Keratinocyte (primary cell): ENCODE data around the gene PKNOX2. TPM values are rescaled to one million over a fixed set of nuclear protein-coding genes. Genes with fewer than 3 reads are reported as not detected.

Experiments used
- DNase-seq: peaks from one replicate; pipeline ENCODE4 v3.0.0-alpha.2; 2011; ENCODE audit warnings: low read depth, missing footprints, low spot score
- FAIRE-seq: peaks from 2 replicates; lab custom pipeline; 2011; peaks lifted over from hg19 to GRCh38; lab: Jason Lieb, UNC
- H2AFZ ChIP-seq: 2 replicates; pipeline ENCODE4 v1.6.0; 2012; ENCODE audit warnings: low read length, control low read depth, inconsistent platforms; ENCODE audit not compliant: control insufficient read depth
- H3K27ac ChIP-seq: 2 replicates; pipeline ENCODE4 v1.5.1; 2011; ENCODE audit warnings: low read length; ENCODE audit not compliant: control insufficient read depth, insufficient read depth
- H3K27me3 ChIP-seq: 3 replicates; pipeline ENCODE4 v1.6.0; 2011; ENCODE audit warnings: low read length; ENCODE audit not compliant: control insufficient read depth, insufficient read depth; ENCODE audit errors: extremely low read depth
- H3K36me3 ChIP-seq, 2 experiments: 2 replicates in 1 of 2; 3 replicates in 1 of 2; pipeline ENCODE4 v1.5.1; 2011; ENCODE audit warnings: low read length in 2 of 2, mild to moderate bottlenecking in 1 of 2; ENCODE audit not compliant: control insufficient read depth in 2 of 2, insufficient read depth in 2 of 2; ENCODE audit errors: extremely low read depth in 1 of 2
- H3K4me1 ChIP-seq: 3 replicates; pipeline ENCODE4 v1.5.1; 2011; ENCODE audit warnings: low read length; ENCODE audit not compliant: control insufficient read depth, insufficient read depth; ENCODE audit errors: extremely low read depth
- H3K4me2 ChIP-seq: 3 replicates; pipeline ENCODE4 v1.6.0; 2011; ENCODE audit warnings: low read depth, low read length; ENCODE audit not compliant: control insufficient read depth, insufficient read depth; ENCODE audit errors: extremely low read depth
- H3K4me3 ChIP-seq, 3 experiments: fragments of 200-600 bp in 1 of 3; sonication (generic) in 1 of 3; 2 replicates in 2 of 3; 3 replicates in 1 of 3; pipeline ENCODE4 v1.5.1; 2011 to 2016; ENCODE audit warnings: low read length in 3 of 3, mild to moderate bottlenecking in 3 of 3, control low read depth in 2 of 3, inconsistent platforms in 1 of 3, low read depth in 1 of 3, mixed read lengths in 1 of 3, mixed run types in 1 of 3, moderate library complexity in 1 of 3; ENCODE audit not compliant: control insufficient read depth in 2 of 3, insufficient read depth in 2 of 3; ENCODE audit errors: extremely low read depth in 1 of 3
- H3K79me2 ChIP-seq: 2 replicates; pipeline ENCODE4 v1.6.0; 2012; ENCODE audit warnings: low read length; ENCODE audit not compliant: control insufficient read depth, insufficient read depth
- H3K9ac ChIP-seq: 3 replicates; pipeline ENCODE4 v1.6.0; 2011; ENCODE audit warnings: low read length; ENCODE audit not compliant: control insufficient read depth, insufficient read depth; ENCODE audit errors: extremely low read depth
- H3K9me1 ChIP-seq: 3 replicates; pipeline ENCODE4 v1.6.0; 2011; ENCODE audit warnings: low read length; ENCODE audit not compliant: control insufficient read depth, insufficient read depth; ENCODE audit errors: extremely low read depth
- H3K9me3 ChIP-seq: 2 replicates; pipeline ENCODE4 v1.5.1; 2012; ENCODE audit warnings: low read depth, low read length; ENCODE audit not compliant: control insufficient read depth
- H4K20me1 ChIP-seq: 3 replicates; pipeline ENCODE4 v1.6.0; 2011; ENCODE audit warnings: low read length; ENCODE audit not compliant: control insufficient read depth, insufficient read depth; ENCODE audit errors: extremely low read depth
- CTCF ChIP-seq, 3 experiments: IDR thresholded peaks in 1 of 3; conservative IDR thresholded peaks in 1 of 3; optimal IDR thresholded peaks in 1 of 3; 2 replicates in 2 of 3; 3 replicates in 1 of 3; pipeline versions ENCODE3 to v1.5.1; 2011; ENCODE audit warnings: low read length in 3 of 3, mild to moderate bottlenecking in 3 of 3, moderate library complexity in 2 of 3, control low read depth in 1 of 3, inconsistent platforms in 1 of 3; ENCODE audit not compliant: insufficient read depth in 2 of 3; ENCODE audit errors: extremely low read depth in 1 of 3
- EZH2 ChIP-seq: IDR thresholded peaks from one replicate; pipeline ENCODE4 v1.6.1; 2012; ENCODE audit warnings: inconsistent platforms, mild to moderate bottlenecking, low read length, moderate library complexity
- dilution Hi-C: fragments of 300-500 bp; cut with MboI; formaldehyde crosslinking; loops from one replicate; pipeline ENCODE4 v1.7.0; 2020; ENCODE audit warnings: low sequenced_read_pairs; ENCODE audit not compliant: extremely low pct_ligation_motif_present
- polyA plus RNA-seq, 5 experiments: library from polyadenylated mRNA; depleted of rRNA in 3 of 5; stranded (reverse) in 3 of 5; stranded (forward) in 1 of 5; unstranded in 1 of 5; fragments of >200 nt; gene quantifications; 1 replicate in 1 of 5; 2 replicates in 3 of 5; 3 replicates in 1 of 5; pipeline versions ENCODE4 v1.2.1 to v1.2.3, GENCODE V29; 2011 to 2012; ENCODE audit warnings: missing spikeins in 2 of 5, low read depth in 1 of 5, low replicate concordance in 1 of 5

Gene PKNOX2
- polyA plus RNA-seq, 1 donor (not counting 4 experiments of a cell fraction or from before 2014, with no cell fraction given) = 0.05 TPM

- H3K27ac ChIP-seq = no peak overlapping the region
- no peaks in the 10 kb centered on the region for H3K4me1 ChIP-seq
- DNase-seq = no peak
- no peaks in the 10 kb centered on the region for H4K20me1 ChIP-seq
- H2AFZ ChIP-seq = no peak overlapping the region
- dilution Hi-C loops = no loop called here
- H3K36me3 ChIP-seq = no peaks in the 10 kb centered on the region
- no peaks in the 10 kb centered on the region for H3K9me3 ChIP-seq
- no peak overlapping the region for H3K9ac ChIP-seq
- no peaks in the 10 kb centered on the region for H3K9me1 ChIP-seq
- H3K27me3 ChIP-seq = no peaks in the 10 kb centered on the region
- H3K4me2 ChIP-seq = no peak overlapping the region
- H3K79me2 ChIP-seq = no peaks in the 10 kb centered on the region
- TF ChIP-seq CTCF (optimal IDR thresholded peaks at IDR 0.05 in 1 of 3, IDR thresholded peaks at IDR 0.05 in 1 of 3, conservative IDR thresholded peaks at IDR 0.05 in 1 of 3; ENCODE audit: extremely low read depth in 1 of 3, insufficient read depth in 2 of 3, low read length in 3 of 3) = no peak
- no peak for TF ChIP-seq EZH2
- H3K4me3 ChIP-seq = no peak overlapping the region
- no peak for FAIRE-seq
Observed at GRCh38 chr11:125242141-125242775, 77.7 kb downstream of the PKNOX2 start.

- Histone ChIP-seq H3K4me3 (no peak overlapping the region), H3K4me2 (no peak overlapping the region), H3K9me3 (no peaks in the 10 kb centered on the region), H4K20me1 (no peaks in the 10 kb centered on the region), H3K27ac (no peak overlapping the region), H3K36me3 (no peaks in the 10 kb centered on the region), H3K9me1 (no peaks in the 10 kb centered on the region), H3K4me1 (no peaks in the 10 kb centered on the region), H3K27me3 (no peaks in the 10 kb centered on the region), H3K9ac (no peak overlapping the region), H2AFZ (no peak overlapping the region), H3K79me2 (no peaks in the 10 kb centered on the region)
- FAIRE-seq = no peak
- dilution Hi-C loops = no loop called here
- TF ChIP-seq EZH2 (no peak), CTCF (optimal IDR thresholded peaks at IDR 0.05 in 1 of 3, IDR thresholded peaks at IDR 0.05 in 1 of 3, conservative IDR thresholded peaks at IDR 0.05 in 1 of 3; ENCODE audit: extremely low read depth in 1 of 3, insufficient read depth in 2 of 3, low read length in 3 of 3) (no peak)
- DNase-seq = no peak
Observed at GRCh38 chr11:125244166-125244565, 79.6 kb downstream of the PKNOX2 start.
